ENCODE measurements around the gene DNAH17. TPM values are rescaled to one million over a fixed set of nuclear protein-coding genes. Genes with fewer than 3 reads are reported as not detected.

DNAH17 gene
- total and polyA plus RNA-seq, 2 experiments from 2014 or later: 0.64 TPM; not detected in 1

- no peak overlapping the region for H3K9ac ChIP-seq
- TF ChIP-seq EZH2phosphoT487 (IDR thresholded peaks at IDR 0.05; ENCODE audit: insufficient read depth, low read depth) (no peak), EZH2 (IDR thresholded peaks at IDR 0.05; ENCODE audit: insufficient read depth, poor library complexity, severe bottlenecking) (no peak)
- no peak for DNase-seq
- peaks cover 8% of the 10 kb centered on the region; the same call in 1 of the 2 replicates for H3K36me3 ChIP-seq (ENCODE audit: low read depth)
- H3K4me3 ChIP-seq: no peak overlapping the region
- H3K27ac ChIP-seq: no peak overlapping the region
- no peaks in the 10 kb centered on the region for H3K9me3 ChIP-seq (ENCODE audit: low read depth)
- peaks cover 29% of the 10 kb centered on the region for H3F3A ChIP-seq (ENCODE audit: insufficient read depth)
- H3K9me2 ChIP-seq (ENCODE audit: insufficient read depth): no peaks in the 10 kb centered on the region
- H3K4me1 ChIP-seq (ENCODE audit: insufficient read depth): peaks cover 32% of the 10 kb centered on the region
- H2AFZ ChIP-seq: no peak overlapping the region
- in situ Hi-C loops (cut with MboI): no loop called here
- H3K27me3 ChIP-seq (replicated peaks; ENCODE audit: insufficient read depth): no peaks in the 10 kb centered on the region
- H3K79me2 ChIP-seq (ENCODE audit: insufficient read depth): peaks cover 96% of the 10 kb centered on the region
- H3K4me2 ChIP-seq (ENCODE audit: unreplicated experiment): no peak overlapping the region
- no peaks in the 10 kb centered on the region for H4K20me1 ChIP-seq (ENCODE audit: insufficient read depth)
- 97 to 98% methylated on average over 7 of the region's 7 CpGs for WGBS, 2 experiments (ENCODE audit: low coverage in 1 of 2, low lambda C conversion rate in 2 of 2, missing lambda C conversion rate in 2 of 2)
Observed at GRCh38 chr17:78394209-78394608, 183.0 kb downstream of the DNAH17 start.

GRCh38 chr17:78393575-78393974 lies 183.6 kb downstream of the DNAH17 start:
- 79 to 93% methylated on average over 4 of the region's 4 CpGs for WGBS, 2 experiments (ENCODE audit: low coverage in 1 of 2, low lambda C conversion rate in 2 of 2, missing lambda C conversion rate in 2 of 2)
- Histone ChIP-seq H3K36me3 (ENCODE audit: low read depth) (0 out of 2 replicates have a peak, but pooled peaks cover 7% of the 10 kb centered on the region), H3K27me3 (replicated peaks; ENCODE audit: insufficient read depth) (no peaks in the 10 kb centered on the region), H3F3A (ENCODE audit: insufficient read depth) (peaks cover 29% of the 10 kb centered on the region), H3K9me2 (ENCODE audit: insufficient read depth) (no peaks in the 10 kb centered on the region), H3K9ac (no peak overlapping the region), H3K4me2 (ENCODE audit: unreplicated experiment) (no peak overlapping the region), H3K79me2 (ENCODE audit: insufficient read depth) (peaks cover 96% of the 10 kb centered on the region), H2AFZ (no peak overlapping the region), H3K27ac (no peak overlapping the region), H3K9me3 (ENCODE audit: low read depth) (no peaks in the 10 kb centered on the region), H3K4me3 (no peak overlapping the region), H4K20me1 (ENCODE audit: insufficient read depth) (no peaks in the 10 kb centered on the region), H3K4me1 (ENCODE audit: insufficient read depth) (peaks cover 32% of the 10 kb centered on the region)
- in situ Hi-C loops (cut with MboI): no loop called here
- no peak for TF ChIP-seq EZH2phosphoT487 (IDR thresholded peaks at IDR 0.05; ENCODE audit: insufficient read depth, low read depth)
- no peak for TF ChIP-seq EZH2 (IDR thresholded peaks at IDR 0.05; ENCODE audit: insufficient read depth, poor library complexity, severe bottlenecking)
- no peak for DNase-seq

- H3K79me2 ChIP-seq (ENCODE audit: insufficient read depth): peaks cover 96% of the 10 kb centered on the region
- peaks cover 29% of the 10 kb centered on the region for H3F3A ChIP-seq (ENCODE audit: insufficient read depth)
- TF ChIP-seq EZH2 (IDR thresholded peaks at IDR 0.05; ENCODE audit: insufficient read depth, poor library complexity, severe bottlenecking) (no peak), EZH2phosphoT487 (IDR thresholded peaks at IDR 0.05; ENCODE audit: insufficient read depth, low read depth) (no peak)
- no peaks in the 10 kb centered on the region for H3K27me3 ChIP-seq (replicated peaks; ENCODE audit: insufficient read depth)
- DNase-seq: no peak
- H3K9me2 ChIP-seq (ENCODE audit: insufficient read depth): no peaks in the 10 kb centered on the region
- no peaks in the 10 kb centered on the region for H3K9me3 ChIP-seq (ENCODE audit: low read depth)
- peaks cover 32% of the 10 kb centered on the region for H3K4me1 ChIP-seq (ENCODE audit: insufficient read depth)
- WGBS, 2 experiments (ENCODE audit: low coverage in 1 of 2, low lambda C conversion rate in 2 of 2, missing lambda C conversion rate in 2 of 2): 91 to 93% methylated on average over 6 of the region's 6 CpGs
- H3K4me2 ChIP-seq (ENCODE audit: unreplicated experiment): no peak overlapping the region
- no peak overlapping the region; the same call in 1 of the 2 replicates for H3K4me3 ChIP-seq
- in situ Hi-C loops (cut with MboI): no loop called here
- 0 out of 2 replicates have a peak, but pooled peaks cover 7% of the 10 kb centered on the region for H3K36me3 ChIP-seq (ENCODE audit: low read depth)
- peak overlapping the region; percentile 47; the same call in 1 of the 2 replicates for H3K9ac ChIP-seq
- peak overlapping the region; percentile 86 for H3K27ac ChIP-seq
- H2AFZ ChIP-seq: no peak overlapping the region
- H4K20me1 ChIP-seq (ENCODE audit: insufficient read depth): no peaks in the 10 kb centered on the region
Observed at GRCh38 chr17:78392295-78392694, 184.9 kb downstream of the DNAH17 start.

GRCh38 chr17:78391843-78392242 lies 185.4 kb downstream of the DNAH17 start:
- peaks cover 96% of the 10 kb centered on the region for H3K79me2 ChIP-seq (ENCODE audit: insufficient read depth)
- no peaks in the 10 kb centered on the region for H3K9me2 ChIP-seq (ENCODE audit: insufficient read depth)
- TF ChIP-seq EZH2 (IDR thresholded peaks at IDR 0.05; ENCODE audit: insufficient read depth, poor library complexity, severe bottlenecking): no peak
- no peaks in the 10 kb centered on the region for H3K9me3 ChIP-seq (ENCODE audit: low read depth)
- H3K4me2 ChIP-seq (ENCODE audit: unreplicated experiment): peak overlapping the region; percentile 69
- peaks cover 37% of the 10 kb centered on the region for H3K4me1 ChIP-seq (ENCODE audit: insufficient read depth)
- H3K4me3 ChIP-seq: peak overlapping the region; percentile 15
- 27 to 29% methylated on average over 4 of the region's 4 CpGs for WGBS, 2 experiments (ENCODE audit: low coverage in 1 of 2, low lambda C conversion rate in 2 of 2, missing lambda C conversion rate in 2 of 2)
- peak; percentile 73 for DNase-seq
- H4K20me1 ChIP-seq (ENCODE audit: insufficient read depth): no peaks in the 10 kb centered on the region
- H3K36me3 ChIP-seq (ENCODE audit: low read depth): 0 out of 2 replicates have a peak, but pooled peaks cover 7% of the 10 kb centered on the region
- H2AFZ ChIP-seq: no peak overlapping the region
- no peaks in the 10 kb centered on the region for H3K27me3 ChIP-seq (replicated peaks; ENCODE audit: insufficient read depth)
- H3K9ac ChIP-seq: peak overlapping the region; percentile 47; the same call in 1 of the 2 replicates
- in situ Hi-C loops (cut with MboI): no loop called here
- H3K27ac ChIP-seq: peak overlapping the region; percentile 86
- H3F3A ChIP-seq (ENCODE audit: insufficient read depth): peaks cover 33% of the 10 kb centered on the region
